Measurements from ENCODE around the gene MIDN.
"Not testable (repeated sequence)": the region's sequence is repeated elsewhere in the genome, so short reads cannot be mapped to it uniquely, and the experiment has no call there.

MIDN gene

DNA sequence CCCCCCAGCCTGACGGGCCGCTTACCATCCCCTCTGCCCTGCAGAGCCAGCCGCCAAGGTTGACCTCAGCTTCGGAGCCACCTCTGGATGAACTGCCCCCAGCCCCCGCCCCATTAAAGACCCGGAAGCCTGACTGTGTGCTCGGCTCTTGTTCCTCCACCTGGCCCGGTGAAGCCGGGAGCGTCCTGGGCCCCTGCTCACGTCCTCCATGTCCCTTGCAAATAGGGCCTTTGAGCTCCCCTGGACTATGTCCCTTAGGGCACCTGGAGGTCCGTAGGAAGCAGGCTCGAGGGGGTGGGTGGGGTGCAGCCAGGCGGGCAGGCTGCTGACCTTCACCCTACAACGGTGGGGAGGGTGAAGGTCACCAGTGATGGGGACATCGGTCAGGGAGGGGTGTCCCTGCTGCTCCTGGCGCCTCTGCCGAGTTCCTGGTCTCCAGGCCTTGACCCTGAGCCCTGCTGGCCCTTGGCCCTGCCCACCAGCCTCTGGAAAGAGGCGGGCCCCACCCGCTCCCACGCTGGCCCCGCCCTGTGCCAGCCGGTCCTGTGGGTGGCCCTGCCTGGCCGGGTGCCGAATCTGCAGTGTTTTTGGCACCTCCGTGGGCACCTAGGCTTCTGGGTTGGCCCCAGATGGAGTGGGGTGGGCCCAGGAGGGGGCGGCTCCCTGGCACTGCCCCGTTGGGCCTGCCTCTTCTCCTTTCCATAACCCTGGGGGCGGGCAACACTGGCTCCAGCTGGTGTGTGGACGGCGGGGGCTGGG lies 3.5 kb upstream of the MIDN start:
- no peaks in the 10 kb centered on the region for H4K20me1 ChIP-seq (ENCODE audit: insufficient read depth, low read length)
- H3K4me3 ChIP-seq (ENCODE audit: low read length) = no peak overlapping the region
- no peaks in the 10 kb centered on the region for H3K9me3 ChIP-seq (replicated peaks; ENCODE audit: insufficient read depth, low read length)
- H2AFZ ChIP-seq (ENCODE audit: low read length) = no peak overlapping the region
- H3K27ac ChIP-seq (ENCODE audit: low read length) = no peak overlapping the region
- 0 out of 2 replicates have a peak, but pooled peaks cover 1% of the 10 kb centered on the region for H3K27me3 ChIP-seq (replicated peaks; ENCODE audit: insufficient read depth, low read length)
- H3K36me3 ChIP-seq (replicated peaks; ENCODE audit: insufficient read depth, low read length) = no peaks in the 10 kb centered on the region
- TF ChIP-seq, protein P1, sequence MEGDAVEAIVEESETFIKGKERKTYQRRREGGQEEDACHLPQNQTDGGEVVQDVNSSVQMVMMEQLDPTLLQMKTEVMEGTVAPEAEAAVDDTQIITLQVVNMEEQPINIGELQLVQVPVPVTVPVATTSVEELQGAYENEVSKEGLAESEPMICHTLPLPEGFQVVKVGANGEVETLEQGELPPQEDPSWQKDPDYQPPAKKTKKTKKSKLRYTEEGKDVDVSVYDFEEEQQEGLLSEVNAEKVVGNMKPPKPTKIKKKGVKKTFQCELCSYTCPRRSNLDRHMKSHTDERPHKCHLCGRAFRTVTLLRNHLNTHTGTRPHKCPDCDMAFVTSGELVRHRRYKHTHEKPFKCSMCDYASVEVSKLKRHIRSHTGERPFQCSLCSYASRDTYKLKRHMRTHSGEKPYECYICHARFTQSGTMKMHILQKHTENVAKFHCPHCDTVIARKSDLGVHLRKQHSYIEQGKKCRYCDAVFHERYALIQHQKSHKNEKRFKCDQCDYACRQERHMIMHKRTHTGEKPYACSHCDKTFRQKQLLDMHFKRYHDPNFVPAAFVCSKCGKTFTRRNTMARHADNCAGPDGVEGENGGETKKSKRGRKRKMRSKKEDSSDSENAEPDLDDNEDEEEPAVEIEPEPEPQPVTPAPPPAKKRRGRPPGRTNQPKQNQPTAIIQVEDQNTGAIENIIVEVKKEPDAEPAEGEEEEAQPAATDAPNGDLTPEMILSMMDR (IDR thresholded peaks at IDR 0.05; ENCODE audit: low read length) = no peak
- TF ChIP-seq EZH2phosphoT487 (IDR thresholded peaks at IDR 0.05; ENCODE audit: low read length) = no peak
- TF ChIP-seq EZH2 (optimal IDR thresholded peaks at IDR 0.05; ENCODE audit: low read depth, low read length) = no peak
- DNase-seq = no peak
- peak overlapping the region; percentile 7; the same call in 1 of the 2 replicates for H3K4me2 ChIP-seq (ENCODE audit: low read depth, low read length)
- H3K9ac ChIP-seq (ENCODE audit: low read length) = no peak overlapping the region
- H3F3A ChIP-seq (ENCODE audit: insufficient read depth, low read length) = peaks cover 35% of the 10 kb centered on the region
- H3K4me1 ChIP-seq (ENCODE audit: low read length) = peaks cover 26% of the 10 kb centered on the region
- peaks cover 36% of the 10 kb centered on the region for H3K79me2 ChIP-seq (ENCODE audit: low read length)
- no peaks in the 10 kb centered on the region for H3K9me2 ChIP-seq (replicated peaks; ENCODE audit: insufficient read depth, low read length)

DNA sequence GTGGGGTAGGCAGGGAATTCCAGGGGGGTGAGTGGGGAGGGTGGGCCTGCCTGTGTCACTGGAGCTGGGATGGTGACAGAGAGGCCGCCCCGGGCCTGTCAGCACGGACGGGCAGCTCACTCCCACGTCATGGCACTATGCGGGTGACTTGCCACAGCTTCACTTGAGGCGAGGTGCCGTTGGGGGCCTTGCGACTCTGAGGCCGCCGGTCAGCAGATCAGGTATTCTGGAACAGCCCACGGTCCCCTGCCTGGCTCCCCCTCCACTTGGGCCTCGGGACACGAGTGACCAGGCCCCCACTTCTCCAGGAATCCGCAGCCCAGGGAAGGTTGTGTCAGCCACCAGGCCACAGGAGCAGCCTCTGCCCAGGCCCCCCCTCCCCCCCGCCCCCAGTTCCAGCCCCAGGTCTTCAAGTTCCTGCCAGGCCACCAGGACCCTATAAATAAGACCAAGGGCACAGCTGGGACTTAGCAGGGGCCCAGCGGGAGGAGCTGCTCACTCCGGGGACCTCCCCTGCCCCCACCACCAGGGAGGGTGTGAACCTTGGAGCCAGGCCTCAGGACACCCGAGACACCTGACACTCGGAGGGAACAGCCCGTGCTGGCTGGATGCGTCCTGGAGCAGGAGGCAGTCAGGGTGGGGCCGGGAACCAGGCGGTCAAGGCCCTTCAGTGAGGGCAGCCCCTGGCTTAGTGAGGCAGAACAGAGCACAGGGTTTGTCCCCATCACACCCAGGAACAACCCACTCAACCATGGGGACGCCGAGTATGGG lies 2.7 kb upstream of the MIDN start:
- DNase-seq = no peak
- no peaks in the 10 kb centered on the region for H3K9me2 ChIP-seq (replicated peaks; ENCODE audit: insufficient read depth, low read length)
- no peaks in the 10 kb centered on the region for H4K20me1 ChIP-seq (ENCODE audit: insufficient read depth, low read length)
- no peak overlapping the region for H3K4me3 ChIP-seq (ENCODE audit: low read length)
- TF ChIP-seq EZH2 (optimal IDR thresholded peaks at IDR 0.05; ENCODE audit: low read depth, low read length) (no peak), EZH2phosphoT487 (IDR thresholded peaks at IDR 0.05; ENCODE audit: low read length) (no peak)
- TF ChIP-seq, protein P1 (IDR thresholded peaks at IDR 0.05; ENCODE audit: low read length) = no peak
- no peak overlapping the region for H3K27ac ChIP-seq (ENCODE audit: low read length)
- no peaks in the 10 kb centered on the region for H3K9me3 ChIP-seq (replicated peaks; ENCODE audit: insufficient read depth, low read length)
- no peaks in the 10 kb centered on the region for H3K36me3 ChIP-seq (replicated peaks; ENCODE audit: insufficient read depth, low read length)
- no peak overlapping the region for H3K9ac ChIP-seq (ENCODE audit: low read length)
- no peak overlapping the region for H3K4me2 ChIP-seq (ENCODE audit: low read depth, low read length)
- H3K27me3 ChIP-seq (replicated peaks; ENCODE audit: insufficient read depth, low read length) = no peaks in the 10 kb centered on the region
- H3K79me2 ChIP-seq (ENCODE audit: low read length) = peaks cover 38% of the 10 kb centered on the region
- no peak overlapping the region for H2AFZ ChIP-seq (ENCODE audit: low read length)
- H3K4me1 ChIP-seq (ENCODE audit: low read length) = peaks cover 26% of the 10 kb centered on the region
- peaks cover 32% of the 10 kb centered on the region for H3F3A ChIP-seq (ENCODE audit: insufficient read depth, low read length)

DNA sequence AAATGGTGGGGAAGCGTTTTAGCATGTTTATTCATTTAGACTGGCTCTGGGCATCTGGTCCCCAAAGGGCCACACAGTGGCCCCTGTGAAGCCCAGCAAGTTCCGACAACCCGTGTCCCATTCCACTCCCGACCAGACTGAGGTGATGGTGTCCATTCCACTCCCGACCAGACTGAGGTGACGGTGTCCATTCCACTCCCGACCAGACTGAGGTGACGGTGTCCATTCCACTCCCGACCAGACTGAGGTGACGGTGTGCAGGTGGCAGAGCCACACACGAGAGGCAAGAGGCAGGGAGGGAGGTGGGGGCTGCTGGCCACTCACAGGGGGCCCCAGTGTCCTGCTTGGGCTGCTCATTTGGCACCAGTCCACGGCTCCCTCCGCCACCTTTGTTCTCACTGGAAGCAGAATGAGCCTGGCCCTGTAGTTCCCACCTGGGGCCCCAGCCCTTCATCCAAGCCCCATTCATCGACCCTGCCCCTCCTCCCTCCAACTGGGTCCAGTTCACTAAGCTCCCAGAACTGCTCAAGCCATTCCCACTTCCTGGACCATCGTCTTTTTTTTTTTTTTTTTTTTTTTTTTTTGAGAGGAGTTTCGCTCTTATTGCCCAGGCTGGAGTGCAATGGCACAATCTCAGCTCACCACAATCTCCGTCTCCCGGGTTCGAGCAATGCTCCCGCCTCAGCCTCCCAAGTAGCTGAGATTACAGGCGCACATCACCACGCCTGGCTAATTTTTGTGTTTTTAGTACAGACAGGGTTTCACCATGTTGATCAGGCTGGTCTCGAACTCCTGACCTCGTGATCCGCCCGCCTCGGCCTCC lies 1.9 kb upstream of the MIDN start:
- peaks cover 46% of the 10 kb centered on the region for H3K79me2 ChIP-seq (ENCODE audit: low read length)
- not testable (repeated sequence) for H3K9me3 ChIP-seq (replicated peaks; ENCODE audit: insufficient read depth, low read length); H4K20me1 ChIP-seq (ENCODE audit: insufficient read depth, low read length); H3K4me2 ChIP-seq (ENCODE audit: low read depth, low read length); H3K9ac ChIP-seq (ENCODE audit: low read length); H2AFZ ChIP-seq (ENCODE audit: low read length); H3K36me3 ChIP-seq (replicated peaks; ENCODE audit: insufficient read depth, low read length); H3K9me2 ChIP-seq (replicated peaks; ENCODE audit: insufficient read depth, low read length); DNase-seq; H3K27me3 ChIP-seq (replicated peaks; ENCODE audit: insufficient read depth, low read length); H3K4me3 ChIP-seq (ENCODE audit: low read length); H3K27ac ChIP-seq (ENCODE audit: low read length)
- H3K4me1 ChIP-seq (ENCODE audit: low read length) = peaks cover 19% of the 10 kb centered on the region
- H3F3A ChIP-seq (ENCODE audit: insufficient read depth, low read length) = peaks cover 25% of the 10 kb centered on the region

Measured in MM.1S (cell line).